Fibroblast of lung (primary cell): Measurements from ENCODE around the gene NUDCD2. TPM values are rescaled to one million over a fixed set of nuclear protein-coding genes. Genes with fewer than 3 reads are reported as not detected.

Source experiments
- DNase-seq, 2 donors: peaks; one replicate each; pipeline versions ENCODE4 v3.0.0 to v3.0.0-alpha.2; 2010; ENCODE audit warnings: low read depth in 2 of 2
- H2AFZ ChIP-seq: 2 replicates; pipeline ENCODE4 v1.5.1; 2012; ENCODE audit warnings: low read length, control low read depth, inconsistent platforms
- H3K27ac ChIP-seq: 2 replicates; pipeline ENCODE4 v1.5.1; 2011; ENCODE audit warnings: low read length, control low read depth; ENCODE audit not compliant: insufficient read depth
- H3K27me3 ChIP-seq: 2 replicates; pipeline ENCODE4 v1.5.1; 2011; ENCODE audit warnings: mild to moderate bottlenecking, low read length; ENCODE audit not compliant: control insufficient read depth, insufficient read depth
- H3K36me3 ChIP-seq: 2 replicates; pipeline ENCODE4 v1.5.1; 2011; ENCODE audit warnings: low read length; ENCODE audit not compliant: control insufficient read depth, insufficient read depth
- H3K4me1 ChIP-seq: 2 replicates; pipeline ENCODE4 v1.5.1; 2011; ENCODE audit warnings: low read length; ENCODE audit not compliant: control insufficient read depth, insufficient read depth; ENCODE audit errors: extremely low read depth
- H3K4me2 ChIP-seq: 2 replicates; pipeline ENCODE4 v1.5.1; 2011; ENCODE audit warnings: low read length, control low read depth; ENCODE audit not compliant: insufficient read depth; ENCODE audit errors: extremely low read depth
- H3K4me3 ChIP-seq, 4 experiments: fragments of 200-600 bp in 1 of 4; sonication (generic) in 1 of 4; replicated peaks in 1 of 4; 2 replicates each; pipeline ENCODE4 v1.5.1; 2011 to 2016; ENCODE audit warnings: low read length in 4 of 4, low read depth in 3 of 4, mild to moderate bottlenecking in 3 of 4, control low read depth in 2 of 4, inconsistent platforms in 1 of 4, mixed read lengths in 1 of 4; ENCODE audit not compliant: insufficient read depth in 1 of 4; ENCODE audit errors: control extremely low read depth in 1 of 4
- H3K79me2 ChIP-seq: 2 replicates; pipeline ENCODE4 v1.5.1; 2012; ENCODE audit warnings: mild to moderate bottlenecking, low read length, inconsistent platforms; ENCODE audit not compliant: control insufficient read depth, insufficient read depth
- H3K9ac ChIP-seq: 2 replicates; pipeline ENCODE4 v1.5.1; 2011; ENCODE audit warnings: mild to moderate bottlenecking, low read length, control low read depth; ENCODE audit not compliant: insufficient read depth
- H3K9me3 ChIP-seq: 2 replicates; pipeline ENCODE4 v1.5.1; 2012; ENCODE audit warnings: low read depth, low read length; ENCODE audit not compliant: control insufficient read depth, insufficient read depth
- H4K20me1 ChIP-seq: 2 replicates; pipeline ENCODE4 v1.5.1; 2011; ENCODE audit warnings: low read length; ENCODE audit not compliant: control insufficient read depth, insufficient read depth; ENCODE audit errors: extremely low read depth
- EZH2 ChIP-seq: IDR thresholded peaks from 2 replicates; pipeline ENCODE4 v1.5.1; 2012; ENCODE audit warnings: low read length, control low read depth, mild to moderate bottlenecking; ENCODE audit errors: missing control alignments
- polyA plus RNA-seq, 2 donors: library from polyadenylated mRNA; depleted of rRNA in 1 of 2; stranded (reverse) in 1 of 2; unstranded in 1 of 2; fragments of >200 nt; gene quantifications; 2 replicates each; pipeline ENCODE4 v1.2.1, GENCODE V29; 2011 to 2012; ENCODE audit warnings: missing spikeins in 1 of 2
- total RNA-seq: library from RNA; depleted of rRNA; stranded (reverse); fragments of >200 nt; gene quantifications from 2 replicates; pipeline ENCODE4 v1.2.1, GENCODE V29; 2014
- TF ChIP-seq, protein P1 (sequence below), 2 donors: IDR thresholded peaks in 1 of 2; conservative IDR thresholded peaks in 1 of 2; 1 replicate in 1 of 2; 2 replicates in 1 of 2; pipeline ENCODE4 v1.5.1; 2011 to 2012; ENCODE audit warnings: low read length in 2 of 2, control low read depth in 1 of 2, inconsistent platforms in 1 of 2, low read depth in 1 of 2, mild to moderate bottlenecking in 1 of 2

NUDCD2 gene
- total and polyA plus RNA-seq, 2 donors (not counting 1 experiment from before 2014, with no cell fraction given) = 5.9 to 7.4 TPM

GRCh38 chr5:163496286-163496685, 36.4 kb upstream of the NUDCD2 start:
- H3K27ac ChIP-seq = no peak overlapping the region
- no peaks in the 10 kb centered on the region for H4K20me1 ChIP-seq
- no peaks in the 10 kb centered on the region for H3K36me3 ChIP-seq
- no peaks in the 10 kb centered on the region for H3K79me2 ChIP-seq
- no peak overlapping the region for H3K4me3 ChIP-seq
- no peaks in the 10 kb centered on the region for H3K9me3 ChIP-seq
- no peaks in the 10 kb centered on the region for H3K27me3 ChIP-seq
- no peaks in the 10 kb centered on the region for H3K4me1 ChIP-seq
- no peak for TF ChIP-seq EZH2
- TF ChIP-seq, protein P1, sequence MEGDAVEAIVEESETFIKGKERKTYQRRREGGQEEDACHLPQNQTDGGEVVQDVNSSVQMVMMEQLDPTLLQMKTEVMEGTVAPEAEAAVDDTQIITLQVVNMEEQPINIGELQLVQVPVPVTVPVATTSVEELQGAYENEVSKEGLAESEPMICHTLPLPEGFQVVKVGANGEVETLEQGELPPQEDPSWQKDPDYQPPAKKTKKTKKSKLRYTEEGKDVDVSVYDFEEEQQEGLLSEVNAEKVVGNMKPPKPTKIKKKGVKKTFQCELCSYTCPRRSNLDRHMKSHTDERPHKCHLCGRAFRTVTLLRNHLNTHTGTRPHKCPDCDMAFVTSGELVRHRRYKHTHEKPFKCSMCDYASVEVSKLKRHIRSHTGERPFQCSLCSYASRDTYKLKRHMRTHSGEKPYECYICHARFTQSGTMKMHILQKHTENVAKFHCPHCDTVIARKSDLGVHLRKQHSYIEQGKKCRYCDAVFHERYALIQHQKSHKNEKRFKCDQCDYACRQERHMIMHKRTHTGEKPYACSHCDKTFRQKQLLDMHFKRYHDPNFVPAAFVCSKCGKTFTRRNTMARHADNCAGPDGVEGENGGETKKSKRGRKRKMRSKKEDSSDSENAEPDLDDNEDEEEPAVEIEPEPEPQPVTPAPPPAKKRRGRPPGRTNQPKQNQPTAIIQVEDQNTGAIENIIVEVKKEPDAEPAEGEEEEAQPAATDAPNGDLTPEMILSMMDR (conservative IDR thresholded peaks at IDR 0.05 in 1 of 2, IDR thresholded peaks at IDR 0.05 in 1 of 2; ENCODE audit: low read depth in 1 of 2, low read length in 2 of 2) = no peak
- no peak overlapping the region for H2AFZ ChIP-seq
- DNase-seq = peak; percentile 1 to 49
- H3K9ac ChIP-seq = no peak overlapping the region
- no peak overlapping the region for H3K4me2 ChIP-seq

DNA sequence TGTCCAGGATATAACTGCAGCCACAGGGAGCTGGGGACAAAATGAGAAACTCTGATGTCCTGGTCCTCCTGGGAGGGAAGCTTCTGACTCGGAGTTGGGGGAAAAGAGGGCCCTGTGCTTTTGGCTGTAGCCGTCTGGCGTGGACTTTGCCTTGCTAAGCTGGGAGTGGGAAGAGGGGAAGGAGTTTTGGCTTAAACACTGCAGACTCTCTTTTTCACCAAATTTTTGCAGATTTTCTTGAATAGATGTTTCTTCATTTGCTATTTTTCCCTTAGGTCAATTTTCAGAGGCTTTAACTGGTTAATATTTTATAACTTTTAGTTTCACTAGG, 29.8 kb upstream of the NUDCD2 start:
- no peak for DNase-seq

GRCh38 chr5:163489055-163489744, 29.3 kb upstream of the NUDCD2 start:
- Histone ChIP-seq H3K27ac (no peak overlapping the region), H3K36me3 (peaks cover 2% of the 10 kb centered on the region), H3K4me2 (no peak overlapping the region), H2AFZ (no peak overlapping the region), H3K9ac (no peak overlapping the region), H3K4me1 (no peaks in the 10 kb centered on the region), H3K4me3 (no peak overlapping the region), H3K79me2 (no peaks in the 10 kb centered on the region), H4K20me1 (no peaks in the 10 kb centered on the region), H3K27me3 (no peaks in the 10 kb centered on the region), H3K9me3 (no peaks in the 10 kb centered on the region)
- TF ChIP-seq, protein P1 (conservative IDR thresholded peaks at IDR 0.05 in 1 of 2, IDR thresholded peaks at IDR 0.05 in 1 of 2; ENCODE audit: low read depth in 1 of 2, low read length in 2 of 2) = peak in 1 of 2 donors; percentile 22
- TF ChIP-seq EZH2 = no peak
- DNase-seq = peak in 1 of 2 donors; percentile 34

More for the DNA sequence above, 29.8 kb upstream of the NUDCD2 start:
- H3K27me3 ChIP-seq = no peaks in the 10 kb centered on the region
- H3K4me3 ChIP-seq = no peak overlapping the region
- H3K4me1 ChIP-seq = no peaks in the 10 kb centered on the region
- no peaks in the 10 kb centered on the region for H3K79me2 ChIP-seq
- TF ChIP-seq EZH2 = no peak
- TF ChIP-seq, protein P1 (conservative IDR thresholded peaks at IDR 0.05 in 1 of 2, IDR thresholded peaks at IDR 0.05 in 1 of 2; ENCODE audit: low read depth in 1 of 2, low read length in 2 of 2) = no peak
- no peaks in the 10 kb centered on the region for H4K20me1 ChIP-seq
- H2AFZ ChIP-seq = no peak overlapping the region
- no peak overlapping the region for H3K27ac ChIP-seq
- peaks cover 2% of the 10 kb centered on the region for H3K36me3 ChIP-seq
- H3K9me3 ChIP-seq = no peaks in the 10 kb centered on the region
- H3K4me2 ChIP-seq = no peak overlapping the region
- no peak overlapping the region for H3K9ac ChIP-seq
